Activated T-cell treated with anti-CD3 and anti-CD28 coated beads for 24 hours (primary cell): Measurements from ENCODE around the gene NRARP.

Source experiments
- DNase-seq: peaks from one replicate; pipeline ENCODE4 v3.0.0-alpha.2; 2020; ENCODE audit warnings: low read depth

NRARP gene

GRCh38 chr9:137310189-137311052, 8.3 kb upstream of the NRARP start:
- DNase-seq: no peak

GRCh38 chr9:137309368-137310188, 7.5 kb upstream of the NRARP start:
- DNase-seq: no peak

GRCh38 chr9:137308057-137308619, 6.1 kb upstream of the NRARP start:
- DNase-seq: no peak

- DNase-seq: no peak
Observed at GRCh38 chr9:137307255-137308056, 5.4 kb upstream of the NRARP start.

GRCh38 chr9:137306850-137307254, 4.8 kb upstream of the NRARP start:
- DNase-seq: no peak

- DNase-seq: no peak
Observed at GRCh38 chr9:137306066-137306849, 4.2 kb upstream of the NRARP start.

- no peak for DNase-seq
Observed at GRCh38 chr9:137305798-137306065, 3.7 kb upstream of the NRARP start.

GRCh38 chr9:137305060-137305797, 3.2 kb upstream of the NRARP start:
- DNase-seq: peak; percentile 44

GRCh38 chr9:137304383-137305059, 2.5 kb upstream of the NRARP start:
- no peak for DNase-seq

GRCh38 chr9:137303893-137304382, 1.9 kb upstream of the NRARP start:
- no peak for DNase-seq

GRCh38 chr9:137303151-137303892, 1.3 kb upstream of the NRARP start:
- no peak for DNase-seq

- no peak for DNase-seq
Observed at GRCh38 chr9:137302449-137303150, 529 bp upstream of the NRARP start.

- no peak for DNase-seq
Observed at GRCh38 chr9:137301081-137301947, 757 bp downstream of the NRARP start.

- no peak for DNase-seq
Observed at GRCh38 chr9:137300567-137301080, 1.4 kb downstream of the NRARP start.

- DNase-seq: no peak
Observed at GRCh38 chr9:137299938-137300337, 2.1 kb downstream of the NRARP start.

- DNase-seq: no peak
Observed at GRCh38 chr9:137299203-137299565, 2.9 kb downstream of the NRARP start.

- no peak for DNase-seq
Observed at GRCh38 chr9:137298401-137299202, 3.5 kb downstream of the NRARP start.
